Body of pancreas (tissue), 4 donors: ENCODE data around the gene ARHGEF3. TPM values are rescaled to one million over a fixed set of nuclear protein-coding genes. Genes with fewer than 3 reads are reported as not detected.

ENCODE experiments used
- ATAC-seq: fragments of 150-250 bp; one replicate; pipeline ENCODE4 v1.9.1; 2016
- DNase-seq, 4 donors: peaks; one replicate each; pipeline ENCODE4 v3.0.0-alpha.2; 2019
- H3K27ac ChIP-seq, 4 donors: fragments of 200-600 bp; sonication (generic); 1 replicate in 3 of 4; 2 replicates in 1 of 4; pipeline versions ENCODE4 v1.5.1 to v1.6.1; 2016 to 2019; ENCODE audit warnings: mild to moderate bottlenecking in 1 of 4, mixed read lengths in 1 of 4, moderate library complexity in 1 of 4
- H3K27me3 ChIP-seq, 2 donors: fragments of 200-600 bp; sonication (generic); one replicate each; pipeline ENCODE4 v1.6.0; 2016; ENCODE audit warnings: mild to moderate bottlenecking in 1 of 2
- H3K36me3 ChIP-seq, 2 donors: fragments of 200-600 bp; sonication (generic); replicated peaks in 1 of 2; 2 replicates each; pipeline ENCODE4 v1.5.1; 2016; ENCODE audit warnings: low read depth in 2 of 2; ENCODE audit not compliant: insufficient read depth in 1 of 2
- H3K4me1 ChIP-seq: fragments of 200-600 bp; sonication (generic); one replicate; pipeline ENCODE4 v1.6.0; 2016
- H3K4me3 ChIP-seq, 2 donors: fragments of 200-600 bp; sonication (generic); 1 replicate in 1 of 2; 2 replicates in 1 of 2; pipeline ENCODE4 v1.5.1; 2016 to 2019
- H3K9me3 ChIP-seq, 3 donors: fragments of 200-600 bp; sonication (generic); 1 replicate in 2 of 3; 2 replicates in 1 of 3; pipeline ENCODE4 v1.5.1; 2016
- POLR2A ChIP-seq, 3 donors: fragments of 450-650 bp; IDR thresholded peaks; one replicate each; pipeline ENCODE4 v1.6.1; 2016; ENCODE audit warnings: antibody characterized with exemption in 3 of 3, mild to moderate bottlenecking in 2 of 3
- WGBS, 2 donors: methylation state at CpG; one replicate each; pipeline ENCODE4 v1.1.5; 2017; 5-methylcytosine and 5-hydroxymethylcytosine counted together
- intact Hi-C: fragments of 100-400 bp; cut with DNase I; formaldehyde crosslinking; loops from one replicate; pipeline ENCODE4 v1.15.1; 2023
- total RNA-seq, 2 donors: library from RNA; depleted of rRNA; stranded (reverse); fragments of >200 nt; gene quantifications; one replicate each; pipeline ENCODE4 v1.1.0, GENCODE V29; 2016
- TF ChIP-seq, protein P1 (sequence below), 7 experiments: fragments of 450-650 bp in 4 of 7; fragments of 200-600 bp in 3 of 7; sonication (generic) in 3 of 7; IDR thresholded peaks; one replicate each; pipeline ENCODE4 v1.5.1; 2016 to 2019; ENCODE audit warnings: antibody characterized with exemption in 7 of 7

ARHGEF3 gene
- total RNA-seq, 2 donors from 2014 or later: 27.4 to 38.7 TPM

- DNase-seq (no peak), ATAC-seq (no peak)
- Histone ChIP-seq H3K4me3 (no peak overlapping the region), H3K36me3 (no peaks in the 10 kb centered on the region), H3K27ac (no peak overlapping the region), H3K9me3 (no peaks in the 10 kb centered on the region), H3K4me1 (no peaks in the 10 kb centered on the region), H3K27me3 (no peaks in the 10 kb centered on the region)
- 70 to 73% methylated on average over 1 of the region's 1 CpG for WGBS, 2 donors
- intact Hi-C loops: no loop called here
- TF ChIP-seq, protein P1, sequence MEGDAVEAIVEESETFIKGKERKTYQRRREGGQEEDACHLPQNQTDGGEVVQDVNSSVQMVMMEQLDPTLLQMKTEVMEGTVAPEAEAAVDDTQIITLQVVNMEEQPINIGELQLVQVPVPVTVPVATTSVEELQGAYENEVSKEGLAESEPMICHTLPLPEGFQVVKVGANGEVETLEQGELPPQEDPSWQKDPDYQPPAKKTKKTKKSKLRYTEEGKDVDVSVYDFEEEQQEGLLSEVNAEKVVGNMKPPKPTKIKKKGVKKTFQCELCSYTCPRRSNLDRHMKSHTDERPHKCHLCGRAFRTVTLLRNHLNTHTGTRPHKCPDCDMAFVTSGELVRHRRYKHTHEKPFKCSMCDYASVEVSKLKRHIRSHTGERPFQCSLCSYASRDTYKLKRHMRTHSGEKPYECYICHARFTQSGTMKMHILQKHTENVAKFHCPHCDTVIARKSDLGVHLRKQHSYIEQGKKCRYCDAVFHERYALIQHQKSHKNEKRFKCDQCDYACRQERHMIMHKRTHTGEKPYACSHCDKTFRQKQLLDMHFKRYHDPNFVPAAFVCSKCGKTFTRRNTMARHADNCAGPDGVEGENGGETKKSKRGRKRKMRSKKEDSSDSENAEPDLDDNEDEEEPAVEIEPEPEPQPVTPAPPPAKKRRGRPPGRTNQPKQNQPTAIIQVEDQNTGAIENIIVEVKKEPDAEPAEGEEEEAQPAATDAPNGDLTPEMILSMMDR (IDR thresholded peaks at IDR 0.05): no peak
- no peak for TF ChIP-seq POLR2A (IDR thresholded peaks at IDR 0.05)
Measured at GRCh38 chr3:56829533-56829932, 27.8 kb upstream of the ARHGEF3 start.

DNA sequence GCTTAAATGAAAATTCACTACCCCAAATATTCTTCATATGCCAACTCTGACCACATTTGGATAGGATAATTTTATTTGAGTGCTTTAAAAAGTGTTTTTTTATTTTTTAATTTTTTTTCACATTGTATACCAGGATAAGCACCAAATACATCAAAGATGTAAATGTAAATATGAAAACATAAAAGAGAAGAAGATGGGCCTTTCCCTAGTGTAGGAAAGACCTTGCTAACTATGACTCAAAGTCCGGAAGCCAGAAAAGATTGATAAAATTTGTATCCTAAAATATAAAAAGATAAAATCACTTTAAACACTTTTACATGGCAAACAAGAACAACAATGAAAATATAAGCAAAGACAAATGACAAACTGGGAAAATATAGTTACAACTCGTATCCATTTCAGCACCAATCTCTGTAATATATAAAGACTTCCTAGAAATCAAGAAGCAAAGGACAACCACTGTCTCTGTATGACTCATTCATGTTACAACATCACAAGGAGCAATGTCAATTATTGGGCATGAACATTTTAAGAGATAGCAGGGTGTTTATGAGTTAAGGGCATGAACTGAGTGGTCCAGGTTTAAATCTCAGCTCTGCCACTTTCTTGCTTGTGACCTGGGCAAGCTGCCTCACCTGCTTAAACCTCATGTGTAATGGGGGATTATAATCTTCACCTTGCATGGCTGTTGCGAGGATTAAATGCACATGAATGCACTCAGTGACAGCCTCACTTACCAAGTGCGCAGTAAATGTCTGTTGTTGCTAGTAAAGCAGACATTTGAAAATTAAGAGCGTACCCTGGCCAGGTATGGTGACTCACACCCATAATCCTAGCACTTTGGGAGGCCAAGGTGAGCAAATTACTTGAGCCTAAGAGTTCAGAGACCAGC, 25.3 kb upstream of the ARHGEF3 start:
- no peak for ATAC-seq
- 87 to 91% methylated on average over 5 of the region's 5 CpGs for WGBS, 2 donors
- H3K27ac ChIP-seq: no peak overlapping the region
- no peaks in the 10 kb centered on the region for H3K36me3 ChIP-seq
- no peaks in the 10 kb centered on the region for H3K9me3 ChIP-seq
- H3K4me1 ChIP-seq: peaks cover 13% of the 10 kb centered on the region
- H3K27me3 ChIP-seq: no peaks in the 10 kb centered on the region
- intact Hi-C loops: no loop called here
- DNase-seq: no peak
- no peak overlapping the region for H3K4me3 ChIP-seq
- TF ChIP-seq, protein P1 (IDR thresholded peaks at IDR 0.05): no peak
- TF ChIP-seq POLR2A (IDR thresholded peaks at IDR 0.05): no peak

- intact Hi-C loops: no loop called here
- 53 to 65% methylated on average over 4 of the region's 4 CpGs for WGBS, 2 donors
- no peak overlapping the region for H3K4me3 ChIP-seq
- H3K9me3 ChIP-seq: no peaks in the 10 kb centered on the region
- no peaks in the 10 kb centered on the region for H3K27me3 ChIP-seq
- ATAC-seq (no peak), DNase-seq (no peak)
- H3K36me3 ChIP-seq: no peaks in the 10 kb centered on the region
- no peak overlapping the region for H3K27ac ChIP-seq
- no peak for TF ChIP-seq POLR2A (IDR thresholded peaks at IDR 0.05)
- TF ChIP-seq, protein P1 (IDR thresholded peaks at IDR 0.05): no peak
- peaks cover 13% of the 10 kb centered on the region for H3K4me1 ChIP-seq
Measured at GRCh38 chr3:56825567-56826438, 24.1 kb upstream of the ARHGEF3 start.

- no peak overlapping the region for H3K4me3 ChIP-seq
- 21 to 22% methylated on average over 4 of the region's 4 CpGs for WGBS, 2 donors
- H3K27me3 ChIP-seq: no peaks in the 10 kb centered on the region
- DNase-seq: no peak
- peaks cover 14% of the 10 kb centered on the region for H3K4me1 ChIP-seq
- no peak for ATAC-seq
- H3K36me3 ChIP-seq: no peaks in the 10 kb centered on the region
- peak overlapping the region in 1 of 4 donors; percentile 29 for H3K27ac ChIP-seq
- no peaks in the 10 kb centered on the region for H3K9me3 ChIP-seq
- intact Hi-C loops: no loop called here
- no peak for TF ChIP-seq POLR2A (IDR thresholded peaks at IDR 0.05)
Measured at GRCh38 chr3:56823984-56824703, 22.4 kb upstream of the ARHGEF3 start.
